GM12878 (cell line): ENCODE measurements around the gene TAF11. TPM values are rescaled to one million over a fixed set of nuclear protein-coding genes. Genes with fewer than 3 reads are reported as not detected.

ENCODE experiments used
- BCL11A ChIP-seq: IDR thresholded peaks from 2 replicates; pipeline ENCODE4 v1.6.1; 2011; ENCODE audit warnings: low read depth, low read length
- BHLHE40 ChIP-seq, 2 experiments: fragments of 450-650 bp in 1 of 2; IDR thresholded peaks; 2 replicates each; pipeline ENCODE4 v1.6.1; 2011 to 2017; ENCODE audit warnings: low read depth in 2 of 2, borderline replicate concordance in 1 of 2, improper control_type of control experiment in 1 of 2, low read length in 1 of 2, mild to moderate bottlenecking in 1 of 2
- BRCA1 ChIP-seq: IDR thresholded peaks from 2 replicates; pipeline ENCODE4 v1.6.1; 2011; ENCODE audit warnings: low read depth, low read length, improper control_type of control experiment
- CBFB ChIP-seq: IDR thresholded peaks from 2 replicates; pipeline ENCODE4 v1.6.1; 2016; ENCODE audit warnings: antibody characterized with exemption, low read depth
- HDGF ChIP-seq: fragments of 450-650 bp; IDR thresholded peaks from 2 replicates; pipeline ENCODE4 v1.6.1; 2016; ENCODE audit warnings: antibody characterized with exemption
- IRF3 ChIP-seq: fragments of 450-650 bp; IDR thresholded peaks from 2 replicates; pipeline ENCODE4 v1.6.1; 2014; ENCODE audit warnings: mild to moderate bottlenecking
- MXI1 ChIP-seq: fragments of 150-350 bp; IDR thresholded peaks from 2 replicates; pipeline ENCODE4 v1.6.1; 2011; ENCODE audit warnings: low read depth, mild to moderate bottlenecking, inconsistent platforms, low read length, improper control_type of control experiment
- NFYA ChIP-seq: IDR thresholded peaks from 2 replicates; pipeline ENCODE4 v1.6.1; 2011; ENCODE audit warnings: low read depth, mild to moderate bottlenecking, low read length, improper control_type of control experiment, borderline replicate concordance
- SRF ChIP-seq, 2 experiments: IDR thresholded peaks; 2 replicates each; pipeline ENCODE4 v1.6.1; 2011; ENCODE audit warnings: low read depth in 2 of 2, low read length in 2 of 2, mild to moderate bottlenecking in 1 of 2, moderate library complexity in 1 of 2
- ZBED1 ChIP-seq: IDR thresholded peaks from 2 replicates; pipeline ENCODE4 v1.6.1; 2016; ENCODE audit warnings: borderline replicate concordance
- ZNF24 ChIP-seq: fragments of 450-650 bp; IDR thresholded peaks from 2 replicates; pipeline ENCODE4 v1.6.1; 2017; ENCODE audit warnings: antibody characterized with exemption, mild to moderate bottlenecking
- polyA plus RNA-seq, 11 experiments: library from polyadenylated mRNA; depleted of rRNA in 4 of 11; unstranded in 6 of 11; stranded (reverse) in 5 of 11; fragments of >200 nt; fragmentation: Nextera tagmentation in 4 of 11; fragmentation: Illumina TruSeq in 1 of 11; extraction: Ambion mirVana in 4 of 11; extraction: Trizol in 1 of 11; gene quantifications; 1 replicate in 1 of 11; 2 replicates in 10 of 11; pipeline versions ENCODE4 v1.2.1 to v1.2.3, GENCODE V29; 2011 to 2016; ENCODE audit warnings: inconsistent platforms in 2 of 11, missing spikeins in 2 of 11, low read depth in 1 of 11
- total RNA-seq, 4 experiments: library from RNA; depleted of rRNA in 3 of 4; stranded (reverse); fragments of >200 nt in 3 of 4; fragmentation: Illumina TruSeq in 1 of 4; extraction: Trizol in 1 of 4; gene quantifications; 2 replicates each; pipeline versions ENCODE4 v1.2.1 to v1.2.3, GENCODE V29; 2013 to 2021
- TF ChIP-seq, protein P1 (sequence below): fragments of 450-650 bp; IDR thresholded peaks from 2 replicates; pipeline ENCODE4 v1.6.1; 2017; ENCODE audit warnings: mild to moderate bottlenecking, low read depth, inconsistent platforms; ENCODE audit not compliant: poor library complexity, severe bottlenecking
- TF ChIP-seq, protein P2 (sequence below): IDR thresholded peaks from 2 replicates; pipeline ENCODE4 v1.6.1; 2012; ENCODE audit warnings: mild to moderate bottlenecking, low read depth, low read length
- TF ChIP-seq, protein P3 (sequence below): IDR thresholded peaks from 2 replicates; pipeline ENCODE4 v1.6.1; 2012; ENCODE audit warnings: low read length, inconsistent platforms
- TF ChIP-seq, protein P4 (sequence below): fragments of 450-650 bp; IDR thresholded peaks from 2 replicates; pipeline ENCODE4 v1.6.1; 2017; ENCODE audit warnings: mild to moderate bottlenecking, moderate library complexity

Gene TAF11
- total and polyA plus RNA-seq, 10 of the 15 experiments (the other 5 are each of a cell fraction or from before 2014, with no cell fraction given): 24.6 to 59.2 (median 32.0) TPM

DNA sequence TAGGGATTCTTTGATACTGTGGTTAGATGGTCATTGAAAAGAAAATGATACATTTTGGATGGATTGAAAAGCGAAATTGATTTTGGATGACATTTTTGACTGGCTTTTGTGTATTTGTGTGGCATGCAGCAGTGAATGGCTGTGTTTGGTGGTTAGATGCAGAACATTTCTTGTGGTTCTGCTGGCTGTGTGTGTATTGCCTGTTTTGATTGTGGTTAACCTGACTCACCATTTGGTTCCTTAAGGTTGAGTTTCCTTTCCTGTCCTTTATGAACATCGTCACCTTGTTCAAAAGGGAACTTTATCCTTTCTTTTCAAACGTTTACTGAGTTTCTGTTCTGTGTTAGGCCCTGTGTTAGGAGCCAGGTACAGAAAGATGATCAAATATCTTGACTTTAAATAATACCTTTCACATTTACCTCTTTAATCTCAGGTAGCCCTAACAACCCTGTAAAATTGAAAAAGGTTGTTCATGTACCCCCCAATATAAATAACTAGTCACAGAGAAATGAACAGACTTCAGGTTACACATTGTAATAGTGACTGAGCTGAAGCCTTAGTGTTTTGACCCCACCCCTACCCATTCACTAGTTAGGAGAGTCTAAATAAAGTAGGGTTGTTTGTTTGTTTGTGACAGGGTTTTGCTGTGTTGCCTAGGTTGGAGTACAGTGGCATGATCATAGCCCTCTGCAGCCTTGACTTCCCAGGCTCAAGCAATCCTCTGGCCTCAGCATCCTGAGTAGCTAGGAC lies 25.0 kb upstream of the TAF11 start (continued):
- TF ChIP-seq, protein P1, sequence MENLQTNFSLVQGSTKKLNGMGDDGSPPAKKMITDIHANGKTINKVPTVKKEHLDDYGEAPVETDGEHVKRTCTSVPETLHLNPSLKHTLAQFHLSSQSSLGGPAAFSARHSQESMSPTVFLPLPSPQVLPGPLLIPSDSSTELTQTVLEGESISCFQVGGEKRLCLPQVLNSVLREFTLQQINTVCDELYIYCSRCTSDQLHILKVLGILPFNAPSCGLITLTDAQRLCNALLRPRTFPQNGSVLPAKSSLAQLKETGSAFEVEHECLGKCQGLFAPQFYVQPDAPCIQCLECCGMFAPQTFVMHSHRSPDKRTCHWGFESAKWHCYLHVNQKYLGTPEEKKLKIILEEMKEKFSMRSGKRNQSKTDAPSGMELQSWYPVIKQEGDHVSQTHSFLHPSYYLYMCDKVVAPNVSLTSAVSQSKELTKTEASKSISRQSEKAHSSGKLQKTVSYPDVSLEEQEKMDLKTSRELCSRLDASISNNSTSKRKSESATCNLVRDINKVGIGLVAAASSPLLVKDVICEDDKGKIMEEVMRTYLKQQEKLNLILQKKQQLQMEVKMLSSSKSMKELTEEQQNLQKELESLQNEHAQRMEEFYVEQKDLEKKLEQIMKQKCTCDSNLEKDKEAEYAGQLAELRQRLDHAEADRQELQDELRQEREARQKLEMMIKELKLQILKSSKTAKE: peak; percentile 22
- TF ChIP-seq MXI1 (no peak), ZNF24 (no peak), SRF (IDR thresholded peaks at IDR 0.05; ENCODE audit: low read depth in 2 of 2, low read length in 2 of 2) (no peak), BHLHE40 (IDR thresholded peaks at IDR 0.05; ENCODE audit: borderline replicate concordance in 1 of 2, low read depth in 2 of 2, low read length in 1 of 2) (no peak), BCL11A (no peak), ZBED1 (no peak), IRF3 (no peak), BRCA1 (no peak), HDGF (no peak), CBFB (peak; percentile 79), NFYA (no peak)
- TF ChIP-seq, protein P2, sequence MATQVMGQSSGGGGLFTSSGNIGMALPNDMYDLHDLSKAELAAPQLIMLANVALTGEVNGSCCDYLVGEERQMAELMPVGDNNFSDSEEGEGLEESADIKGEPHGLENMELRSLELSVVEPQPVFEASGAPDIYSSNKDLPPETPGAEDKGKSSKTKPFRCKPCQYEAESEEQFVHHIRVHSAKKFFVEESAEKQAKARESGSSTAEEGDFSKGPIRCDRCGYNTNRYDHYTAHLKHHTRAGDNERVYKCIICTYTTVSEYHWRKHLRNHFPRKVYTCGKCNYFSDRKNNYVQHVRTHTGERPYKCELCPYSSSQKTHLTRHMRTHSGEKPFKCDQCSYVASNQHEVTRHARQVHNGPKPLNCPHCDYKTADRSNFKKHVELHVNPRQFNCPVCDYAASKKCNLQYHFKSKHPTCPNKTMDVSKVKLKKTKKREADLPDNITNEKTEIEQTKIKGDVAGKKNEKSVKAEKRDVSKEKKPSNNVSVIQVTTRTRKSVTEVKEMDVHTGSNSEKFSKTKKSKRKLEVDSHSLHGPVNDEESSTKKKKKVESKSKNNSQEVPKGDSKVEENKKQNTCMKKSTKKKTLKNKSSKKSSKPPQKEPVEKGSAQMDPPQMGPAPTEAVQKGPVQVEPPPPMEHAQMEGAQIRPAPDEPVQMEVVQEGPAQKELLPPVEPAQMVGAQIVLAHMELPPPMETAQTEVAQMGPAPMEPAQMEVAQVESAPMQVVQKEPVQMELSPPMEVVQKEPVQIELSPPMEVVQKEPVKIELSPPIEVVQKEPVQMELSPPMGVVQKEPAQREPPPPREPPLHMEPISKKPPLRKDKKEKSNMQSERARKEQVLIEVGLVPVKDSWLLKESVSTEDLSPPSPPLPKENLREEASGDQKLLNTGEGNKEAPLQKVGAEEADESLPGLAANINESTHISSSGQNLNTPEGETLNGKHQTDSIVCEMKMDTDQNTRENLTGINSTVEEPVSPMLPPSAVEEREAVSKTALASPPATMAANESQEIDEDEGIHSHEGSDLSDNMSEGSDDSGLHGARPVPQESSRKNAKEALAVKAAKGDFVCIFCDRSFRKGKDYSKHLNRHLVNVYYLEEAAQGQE: no peak
- TF ChIP-seq, protein P3, sequence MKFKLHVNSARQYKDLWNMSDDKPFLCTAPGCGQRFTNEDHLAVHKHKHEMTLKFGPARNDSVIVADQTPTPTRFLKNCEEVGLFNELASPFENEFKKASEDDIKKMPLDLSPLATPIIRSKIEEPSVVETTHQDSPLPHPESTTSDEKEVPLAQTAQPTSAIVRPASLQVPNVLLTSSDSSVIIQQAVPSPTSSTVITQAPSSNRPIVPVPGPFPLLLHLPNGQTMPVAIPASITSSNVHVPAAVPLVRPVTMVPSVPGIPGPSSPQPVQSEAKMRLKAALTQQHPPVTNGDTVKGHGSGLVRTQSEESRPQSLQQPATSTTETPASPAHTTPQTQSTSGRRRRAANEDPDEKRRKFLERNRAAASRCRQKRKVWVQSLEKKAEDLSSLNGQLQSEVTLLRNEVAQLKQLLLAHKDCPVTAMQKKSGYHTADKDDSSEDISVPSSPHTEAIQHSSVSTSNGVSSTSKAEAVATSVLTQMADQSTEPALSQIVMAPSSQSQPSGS: peak; percentile 67; the same call in 1 of the 2 replicates
- TF ChIP-seq, protein P4, sequence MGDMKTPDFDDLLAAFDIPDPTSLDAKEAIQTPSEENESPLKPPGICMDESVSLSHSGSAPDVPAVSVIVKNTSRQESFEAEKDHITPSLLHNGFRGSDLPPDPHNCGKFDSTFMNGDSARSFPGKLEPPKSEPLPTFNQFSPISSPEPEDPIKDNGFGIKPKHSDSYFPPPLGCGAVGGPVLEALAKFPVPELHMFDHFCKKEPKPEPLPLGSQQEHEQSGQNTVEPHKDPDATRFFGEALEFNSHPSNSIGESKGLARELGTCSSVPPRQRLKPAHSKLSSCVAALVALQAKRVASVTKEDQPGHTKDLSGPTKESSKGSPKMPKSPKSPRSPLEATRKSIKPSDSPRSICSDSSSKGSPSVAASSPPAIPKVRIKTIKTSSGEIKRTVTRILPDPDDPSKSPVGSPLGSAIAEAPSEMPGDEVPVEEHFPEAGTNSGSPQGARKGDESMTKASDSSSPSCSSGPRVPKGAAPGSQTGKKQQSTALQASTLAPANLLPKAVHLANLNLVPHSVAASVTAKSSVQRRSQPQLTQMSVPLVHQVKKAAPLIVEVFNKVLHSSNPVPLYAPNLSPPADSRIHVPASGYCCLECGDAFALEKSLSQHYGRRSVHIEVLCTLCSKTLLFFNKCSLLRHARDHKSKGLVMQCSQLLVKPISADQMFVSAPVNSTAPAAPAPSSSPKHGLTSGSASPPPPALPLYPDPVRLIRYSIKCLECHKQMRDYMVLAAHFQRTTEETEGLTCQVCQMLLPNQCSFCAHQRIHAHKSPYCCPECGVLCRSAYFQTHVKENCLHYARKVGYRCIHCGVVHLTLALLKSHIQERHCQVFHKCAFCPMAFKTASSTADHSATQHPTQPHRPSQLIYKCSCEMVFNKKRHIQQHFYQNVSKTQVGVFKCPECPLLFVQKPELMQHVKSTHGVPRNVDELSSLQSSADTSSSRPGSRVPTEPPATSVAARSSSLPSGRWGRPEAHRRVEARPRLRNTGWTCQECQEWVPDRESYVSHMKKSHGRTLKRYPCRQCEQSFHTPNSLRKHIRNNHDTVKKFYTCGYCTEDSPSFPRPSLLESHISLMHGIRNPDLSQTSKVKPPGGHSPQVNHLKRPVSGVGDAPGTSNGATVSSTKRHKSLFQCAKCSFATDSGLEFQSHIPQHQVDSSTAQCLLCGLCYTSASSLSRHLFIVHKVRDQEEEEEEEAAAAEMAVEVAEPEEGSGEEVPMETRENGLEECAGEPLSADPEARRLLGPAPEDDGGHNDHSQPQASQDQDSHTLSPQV: no peak
